HEK293 (cell line): Measurements from ENCODE around the gene NTN5.

ENCODE experiments used
- CTCF ChIA-PET: fragments of 350-600 bp; formaldehyde crosslinking; extraction: SDS; loops from one replicate; lab custom pipeline; 2021; ENCODE audit warnings: antibody characterized with exemption; lab: Yijun Ruan, JAX
- POLR2A ChIA-PET: fragments of 300-600 bp; formaldehyde crosslinking; extraction: SDS; loops from one replicate; lab custom pipeline; 2020; ENCODE audit warnings: antibody characterized with exemption, inconsistent platforms; lab: Yijun Ruan, JAX
- H3K27ac ChIP-seq: fragments of 200-500 bp; sonication (Bioruptor generic); 2 replicates; pipeline ENCODE4 v1.5.1; 2014; ENCODE audit warnings: low read depth, low read length, control low read depth, inconsistent platforms; ENCODE audit errors: extremely low read depth
- H3K36me3 ChIP-seq, 2 experiments: fragments of 200-500 bp in 1 of 2; sonication (Bioruptor generic) in 1 of 2; 1 replicate in 1 of 2; 2 replicates in 1 of 2; pipeline ENCODE4 v1.5.1; 2014 to 2017; ENCODE audit warnings: inconsistent platforms in 2 of 2, low read length in 2 of 2; ENCODE audit not compliant: control insufficient read depth in 2 of 2, insufficient read depth in 1 of 2
- H3K4me1 ChIP-seq: fragments of 200-500 bp; sonication (Bioruptor generic); 2 replicates; pipeline ENCODE4 v1.5.1; 2014; ENCODE audit warnings: mild to moderate bottlenecking, low read length, inconsistent platforms; ENCODE audit not compliant: control insufficient read depth, insufficient read depth
- H3K4me3 ChIP-seq: 2 replicates; pipeline ENCODE4 v1.5.1; 2011; ENCODE audit warnings: low read depth, mild to moderate bottlenecking, control low read depth, low read length, moderate library complexity
- H3K9me3 ChIP-seq: fragments of 200-500 bp; sonication (Bioruptor generic); 2 replicates; pipeline ENCODE4 v1.5.1; 2014; ENCODE audit warnings: low read depth, low read length, inconsistent platforms; ENCODE audit not compliant: control insufficient read depth, insufficient read depth
- KLF8 ChIP-seq: fragments of 450-650 bp; formaldehyde crosslinking; IDR thresholded peaks from 2 replicates; pipeline ENCODE4 v1.5.1; 2016; ENCODE audit warnings: missing biosample characterization, missing genetic modification characterization
- OSR2 ChIP-seq: fragments of 450-650 bp; formaldehyde crosslinking; IDR thresholded peaks from 2 replicates; pipeline ENCODE4 v1.5.1; 2016; ENCODE audit warnings: missing biosample characterization, missing genetic modification characterization
- ZFP69B ChIP-seq: fragments of 450-650 bp; formaldehyde crosslinking; IDR thresholded peaks from 2 replicates; pipeline ENCODE4 v1.5.1; 2016; ENCODE audit warnings: missing biosample characterization, missing genetic modification characterization
- ZNF10 ChIP-seq: fragments of 450-650 bp; formaldehyde crosslinking; IDR thresholded peaks from 2 replicates; pipeline ENCODE4 v1.5.1; 2017; ENCODE audit warnings: missing biosample characterization, missing genetic modification characterization
- ZNF112 ChIP-seq: fragments of 450-650 bp; formaldehyde crosslinking; IDR thresholded peaks from 2 replicates; pipeline ENCODE4 v1.5.0; 2017; ENCODE audit warnings: missing biosample characterization, missing genetic modification characterization
- ZNF138 ChIP-seq: fragments of 450-650 bp; formaldehyde crosslinking; IDR thresholded peaks from 2 replicates; pipeline ENCODE4 v1.5.1; 2016; ENCODE audit warnings: missing biosample characterization, missing genetic modification characterization, borderline replicate concordance
- ZNF19 ChIP-seq: fragments of 450-650 bp; formaldehyde crosslinking; IDR thresholded peaks from 2 replicates; pipeline ENCODE4; 2016; ENCODE audit warnings: missing biosample characterization, missing genetic modification characterization, low read depth
- ZNF23 ChIP-seq: fragments of 450-650 bp; formaldehyde crosslinking; IDR thresholded peaks from 2 replicates; pipeline ENCODE4 v1.5.1; 2016; ENCODE audit warnings: missing biosample characterization, missing genetic modification characterization, borderline replicate concordance
- ZNF24 ChIP-seq: fragments of 450-650 bp; formaldehyde crosslinking; IDR thresholded peaks from 2 replicates; pipeline ENCODE4 v1.5.1; 2016; ENCODE audit warnings: missing biosample characterization, missing genetic modification characterization
- ZNF266 ChIP-seq: fragments of 450-650 bp; formaldehyde crosslinking; IDR thresholded peaks from 2 replicates; pipeline ENCODE4 v1.5.1; 2016; ENCODE audit warnings: missing biosample characterization, missing genetic modification characterization, low read depth
- ZNF302 ChIP-seq: fragments of 450-650 bp; formaldehyde crosslinking; IDR thresholded peaks from 2 replicates; pipeline ENCODE4 v1.5.1; 2016; ENCODE audit warnings: missing biosample characterization, missing genetic modification characterization, low read depth
- ZNF561 ChIP-seq: fragments of 450-650 bp; IDR thresholded peaks from 2 replicates; pipeline ENCODE4 v1.5.1; 2018; ENCODE audit warnings: missing biosample characterization, missing genetic modification characterization, borderline replicate concordance
- ZNF626 ChIP-seq: fragments of 450-650 bp; sonication (Bioruptor Pico); formaldehyde crosslinking; IDR thresholded peaks from 2 replicates; pipeline ENCODE4 v1.5.1; 2018; ENCODE audit warnings: missing biosample characterization, missing genetic modification characterization, inconsistent platforms
- ZNF660 ChIP-seq: fragments of 450-650 bp; IDR thresholded peaks from 2 replicates; pipeline ENCODE4 v1.5.1; 2018; ENCODE audit warnings: missing biosample characterization, mild to moderate bottlenecking, missing genetic modification characterization
- ZNF677 ChIP-seq: fragments of 450-650 bp; IDR thresholded peaks from 2 replicates; pipeline ENCODE4 v1.5.0; 2018; ENCODE audit warnings: missing biosample characterization, mild to moderate bottlenecking, missing genetic modification characterization, moderate library complexity
- TF ChIP-seq, protein P1 (sequence below): fragments of 450-650 bp; formaldehyde crosslinking; IDR thresholded peaks from 2 replicates; pipeline ENCODE4 v1.5.1; 2016; ENCODE audit warnings: missing biosample characterization, missing genetic modification characterization
- TF ChIP-seq, protein P2 (sequence below): fragments of 450-650 bp; formaldehyde crosslinking; IDR thresholded peaks from 2 replicates; pipeline ENCODE4 v1.5.1; 2016; ENCODE audit warnings: missing biosample characterization, missing genetic modification characterization
- TF ChIP-seq, protein P3 (sequence below): fragments of 450-650 bp; formaldehyde crosslinking; IDR thresholded peaks from 2 replicates; pipeline ENCODE4 v1.5.1; 2016; ENCODE audit warnings: missing biosample characterization, missing genetic modification characterization

The NTN5 gene

GRCh38 chr19:48630296-48631063 is 42.3 kb downstream of the NTN5 start:
- ChIA-PET POLR2A (interaction anchor here (1.0 to 8.1 kb wide), 5 partner anchors 9 to 21 kb away, joined by 3 to 97 read pairs (median 4); partner anchors contain the start of genes FAM83E, RPL18 and SPHK2), CTCF (interaction anchor here (0.5 to 0.6 kb wide), 2 partner anchors 7 to 22 kb away, joined by 3 read pairs; no protein-coding TSS in a partner anchor)
- no peak for TF ChIP-seq ZNF561 (tag by site-specific recombination)
- no peak for TF ChIP-seq KLF8 (tag by site-specific recombination)
- no peak for TF ChIP-seq ZNF23 (tag by site-specific recombination)
- no peak for TF ChIP-seq ZNF302 (tag by site-specific recombination)
- no peak for TF ChIP-seq ZFP69B (tag by site-specific recombination)
- TF ChIP-seq ZNF660 (tag by site-specific recombination), result no peak
- no peak for TF ChIP-seq ZNF19 (tag by site-specific recombination)
- no peak for TF ChIP-seq ZNF266 (tag by site-specific recombination)
- TF ChIP-seq, protein P1, sequence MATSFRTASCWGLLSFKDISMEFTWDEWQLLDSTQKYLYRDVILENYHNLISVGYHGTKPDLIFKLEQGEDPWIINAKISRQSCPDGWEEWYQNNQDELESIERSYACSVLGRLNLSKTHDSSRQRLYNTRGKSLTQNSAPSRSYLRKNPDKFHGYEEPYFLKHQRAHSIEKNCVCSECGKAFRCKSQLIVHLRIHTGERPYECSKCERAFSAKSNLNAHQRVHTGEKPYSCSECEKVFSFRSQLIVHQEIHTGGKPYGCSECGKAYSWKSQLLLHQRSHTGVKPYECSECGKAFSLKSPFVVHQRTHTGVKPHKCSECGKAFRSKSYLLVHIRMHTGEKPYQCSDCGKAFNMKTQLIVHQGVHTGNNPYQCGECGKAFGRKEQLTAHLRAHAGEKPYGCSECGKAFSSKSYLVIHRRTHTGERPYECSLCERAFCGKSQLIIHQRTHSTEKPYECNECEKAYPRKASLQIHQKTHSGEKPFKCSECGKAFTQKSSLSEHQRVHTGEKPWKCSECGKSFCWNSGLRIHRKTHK (tag by site-specific recombination), result no peak
- TF ChIP-seq, protein P2, sequence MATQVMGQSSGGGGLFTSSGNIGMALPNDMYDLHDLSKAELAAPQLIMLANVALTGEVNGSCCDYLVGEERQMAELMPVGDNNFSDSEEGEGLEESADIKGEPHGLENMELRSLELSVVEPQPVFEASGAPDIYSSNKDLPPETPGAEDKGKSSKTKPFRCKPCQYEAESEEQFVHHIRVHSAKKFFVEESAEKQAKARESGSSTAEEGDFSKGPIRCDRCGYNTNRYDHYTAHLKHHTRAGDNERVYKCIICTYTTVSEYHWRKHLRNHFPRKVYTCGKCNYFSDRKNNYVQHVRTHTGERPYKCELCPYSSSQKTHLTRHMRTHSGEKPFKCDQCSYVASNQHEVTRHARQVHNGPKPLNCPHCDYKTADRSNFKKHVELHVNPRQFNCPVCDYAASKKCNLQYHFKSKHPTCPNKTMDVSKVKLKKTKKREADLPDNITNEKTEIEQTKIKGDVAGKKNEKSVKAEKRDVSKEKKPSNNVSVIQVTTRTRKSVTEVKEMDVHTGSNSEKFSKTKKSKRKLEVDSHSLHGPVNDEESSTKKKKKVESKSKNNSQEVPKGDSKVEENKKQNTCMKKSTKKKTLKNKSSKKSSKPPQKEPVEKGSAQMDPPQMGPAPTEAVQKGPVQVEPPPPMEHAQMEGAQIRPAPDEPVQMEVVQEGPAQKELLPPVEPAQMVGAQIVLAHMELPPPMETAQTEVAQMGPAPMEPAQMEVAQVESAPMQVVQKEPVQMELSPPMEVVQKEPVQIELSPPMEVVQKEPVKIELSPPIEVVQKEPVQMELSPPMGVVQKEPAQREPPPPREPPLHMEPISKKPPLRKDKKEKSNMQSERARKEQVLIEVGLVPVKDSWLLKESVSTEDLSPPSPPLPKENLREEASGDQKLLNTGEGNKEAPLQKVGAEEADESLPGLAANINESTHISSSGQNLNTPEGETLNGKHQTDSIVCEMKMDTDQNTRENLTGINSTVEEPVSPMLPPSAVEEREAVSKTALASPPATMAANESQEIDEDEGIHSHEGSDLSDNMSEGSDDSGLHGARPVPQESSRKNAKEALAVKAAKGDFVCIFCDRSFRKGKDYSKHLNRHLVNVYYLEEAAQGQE (tag by site-specific recombination), result no peak
- TF ChIP-seq OSR2, result no peak
- no peak for TF ChIP-seq ZNF10
- TF ChIP-seq ZNF626 (tag by site-specific recombination), result no peak
- no peak for TF ChIP-seq ZNF677 (tag by site-specific recombination)
- TF ChIP-seq ZNF24 (tag by site-specific recombination), result no peak
- TF ChIP-seq, protein P3, sequence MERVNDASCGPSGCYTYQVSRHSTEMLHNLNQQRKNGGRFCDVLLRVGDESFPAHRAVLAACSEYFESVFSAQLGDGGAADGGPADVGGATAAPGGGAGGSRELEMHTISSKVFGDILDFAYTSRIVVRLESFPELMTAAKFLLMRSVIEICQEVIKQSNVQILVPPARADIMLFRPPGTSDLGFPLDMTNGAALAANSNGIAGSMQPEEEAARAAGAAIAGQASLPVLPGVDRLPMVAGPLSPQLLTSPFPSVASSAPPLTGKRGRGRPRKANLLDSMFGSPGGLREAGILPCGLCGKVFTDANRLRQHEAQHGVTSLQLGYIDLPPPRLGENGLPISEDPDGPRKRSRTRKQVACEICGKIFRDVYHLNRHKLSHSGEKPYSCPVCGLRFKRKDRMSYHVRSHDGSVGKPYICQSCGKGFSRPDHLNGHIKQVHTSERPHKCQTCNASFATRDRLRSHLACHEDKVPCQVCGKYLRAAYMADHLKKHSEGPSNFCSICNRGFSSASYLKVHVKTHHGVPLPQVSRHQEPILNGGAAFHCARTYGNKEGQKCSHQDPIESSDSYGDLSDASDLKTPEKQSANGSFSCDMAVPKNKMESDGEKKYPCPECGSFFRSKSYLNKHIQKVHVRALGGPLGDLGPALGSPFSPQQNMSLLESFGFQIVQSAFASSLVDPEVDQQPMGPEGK, result no peak
- no peak for TF ChIP-seq ZNF112 (tag by site-specific recombination)
- no peak for TF ChIP-seq ZNF138 (tag by site-specific recombination)
- no peaks in the 10 kb centered on the region for H3K9me3 ChIP-seq
- no peak overlapping the region for H3K27ac ChIP-seq
- peaks cover 8 to 52% of the 10 kb centered on the region in 2 experiments; a peak in 2 of 3 replicates for H3K36me3 ChIP-seq
- H3K4me1 ChIP-seq, result peaks cover 14% of the 10 kb centered on the region
- H3K4me3 ChIP-seq, result no peak overlapping the region
